Suprapubic skin (tissue), 4 donors: ENCODE measurements around the gene WDR33.

Experiments
- CTCF ChIP-seq, 2 donors: fragments of 200-600 bp in 1 of 2; fragments of 450-650 bp in 1 of 2; sonication (generic) in 1 of 2; IDR thresholded peaks; one replicate each; pipeline ENCODE4 v1.5.1; 2016 to 2019; ENCODE audit warnings: antibody characterized with exemption in 2 of 2, mild to moderate bottlenecking in 1 of 2, moderate library complexity in 1 of 2
- EP300 ChIP-seq: sonication (generic); formaldehyde crosslinking; IDR thresholded peaks from one replicate; pipeline ENCODE4 v1.6.1; 2017; ENCODE audit warnings: antibody characterized with exemption
- POLR2A ChIP-seq, 2 donors: fragments of 450-650 bp; IDR thresholded peaks; one replicate each; pipeline ENCODE4 v1.6.1; 2017; ENCODE audit warnings: antibody characterized with exemption in 2 of 2, mild to moderate bottlenecking in 2 of 2, moderate library complexity in 2 of 2
- POLR2AphosphoS5 ChIP-seq, 3 donors: sonication (generic); formaldehyde crosslinking; IDR thresholded peaks; one replicate each; pipeline ENCODE4 v1.6.1; 2017; ENCODE audit warnings: antibody characterized with exemption in 3 of 3

GRCh38 chr2:127698553-127699355 lies 112.2 kb downstream of the WDR33 start:
- TF ChIP-seq POLR2AphosphoS5 (IDR thresholded peaks at IDR 0.05) (no peak), POLR2A (IDR thresholded peaks at IDR 0.05) (no peak), CTCF (IDR thresholded peaks at IDR 0.05) (no peak), EP300 (no peak)
